K562 (cell line): ENCODE measurements around the gene DIAPH1.

Source experiments
- JUNB ChIP-seq: fragments of 450-650 bp; formaldehyde crosslinking; conservative IDR thresholded peaks from 2 replicates; pipeline ENCODE4 v1.4.0; 2020; ENCODE audit warnings: mild to moderate bottlenecking
- THRA ChIP-seq: fragments of 450-650 bp; IDR thresholded peaks from 2 replicates; pipeline ENCODE4 v1.6.1; 2017; ENCODE audit warnings: mild to moderate bottlenecking, moderate library complexity
- TF ChIP-seq, protein P1 (sequence below), 3 experiments: IDR thresholded peaks in 2 of 3; conservative IDR thresholded peaks in 1 of 3; 2 replicates each; pipeline ENCODE4 v1.5.1; 2011 to 2012; ENCODE audit warnings: low read length in 3 of 3, mild to moderate bottlenecking in 3 of 3, control low read depth in 2 of 3, improper control_type of control experiment in 1 of 3, inconsistent platforms in 1 of 3, low read depth in 1 of 3, mixed read lengths in 1 of 3, moderate library complexity in 1 of 3; ENCODE audit not compliant: insufficient read depth in 2 of 3

DNA sequence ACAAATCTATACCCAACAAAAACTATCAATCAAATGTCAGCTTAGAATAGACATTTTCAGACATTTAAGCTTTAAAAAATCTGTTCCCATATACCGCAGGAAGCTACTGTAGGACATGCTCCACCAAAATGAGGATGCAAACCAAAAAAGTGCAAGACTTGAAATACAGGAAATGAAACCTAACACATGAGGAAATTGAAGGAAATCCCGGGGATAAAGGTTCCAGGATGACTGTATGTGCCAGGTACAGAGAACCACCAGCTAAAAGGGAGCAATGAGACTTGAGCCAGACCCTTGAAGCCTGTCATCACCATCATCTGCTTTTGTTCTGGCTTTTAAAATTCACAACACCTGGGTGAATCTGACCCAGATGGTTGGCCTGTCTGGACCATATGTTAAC lies 21.4 kb downstream of the DIAPH1 start:
- TF ChIP-seq JUNB = no peak
- TF ChIP-seq THRA = no peak
- TF ChIP-seq, protein P1, sequence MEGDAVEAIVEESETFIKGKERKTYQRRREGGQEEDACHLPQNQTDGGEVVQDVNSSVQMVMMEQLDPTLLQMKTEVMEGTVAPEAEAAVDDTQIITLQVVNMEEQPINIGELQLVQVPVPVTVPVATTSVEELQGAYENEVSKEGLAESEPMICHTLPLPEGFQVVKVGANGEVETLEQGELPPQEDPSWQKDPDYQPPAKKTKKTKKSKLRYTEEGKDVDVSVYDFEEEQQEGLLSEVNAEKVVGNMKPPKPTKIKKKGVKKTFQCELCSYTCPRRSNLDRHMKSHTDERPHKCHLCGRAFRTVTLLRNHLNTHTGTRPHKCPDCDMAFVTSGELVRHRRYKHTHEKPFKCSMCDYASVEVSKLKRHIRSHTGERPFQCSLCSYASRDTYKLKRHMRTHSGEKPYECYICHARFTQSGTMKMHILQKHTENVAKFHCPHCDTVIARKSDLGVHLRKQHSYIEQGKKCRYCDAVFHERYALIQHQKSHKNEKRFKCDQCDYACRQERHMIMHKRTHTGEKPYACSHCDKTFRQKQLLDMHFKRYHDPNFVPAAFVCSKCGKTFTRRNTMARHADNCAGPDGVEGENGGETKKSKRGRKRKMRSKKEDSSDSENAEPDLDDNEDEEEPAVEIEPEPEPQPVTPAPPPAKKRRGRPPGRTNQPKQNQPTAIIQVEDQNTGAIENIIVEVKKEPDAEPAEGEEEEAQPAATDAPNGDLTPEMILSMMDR (IDR thresholded peaks at IDR 0.05 in 2 of 3, conservative IDR thresholded peaks at IDR 0.05 in 1 of 3; ENCODE audit: insufficient read depth in 2 of 3, low read depth in 1 of 3, low read length in 3 of 3) = no peak
